H9 (cell line): ENCODE results near the gene EIF4E1B. TPM values are rescaled to one million over a fixed set of nuclear protein-coding genes. Genes with fewer than 3 reads are reported as not detected.

Experiments
- DNase-seq: peaks from one replicate; pipeline ENCODE4 v3.0.0-alpha.2; 2017
- H2AFZ ChIP-seq: one replicate; pipeline ENCODE4 v1.6.1; 2013; ENCODE audit warnings: mild to moderate bottlenecking, low read length, control low read depth, moderate library complexity
- H2AK5ac ChIP-seq: 2 replicates; pipeline ENCODE4 v1.6.1; 2013; ENCODE audit warnings: low read length, control low read depth, mixed read lengths; ENCODE audit not compliant: insufficient read length
- H2BK120ac ChIP-seq: one replicate; pipeline ENCODE4 v1.6.1; 2013; ENCODE audit warnings: low read depth, mild to moderate bottlenecking, low read length, control low read depth, inconsistent platforms; ENCODE audit not compliant: poor library complexity, severe bottlenecking
- H2BK12ac ChIP-seq: 2 replicates; pipeline ENCODE4 v1.6.1; 2013; ENCODE audit warnings: low read length, control low read depth, mixed read lengths, low read depth; ENCODE audit not compliant: insufficient read length
- H2BK15ac ChIP-seq: 2 replicates; pipeline ENCODE4 v1.6.1; 2013; ENCODE audit warnings: low read depth, low read length, control low read depth
- H2BK20ac ChIP-seq: one replicate; pipeline ENCODE4 v1.6.1; 2013; ENCODE audit warnings: low read depth, mild to moderate bottlenecking, low read length, control low read depth, inconsistent platforms; ENCODE audit not compliant: poor library complexity, severe bottlenecking
- H2BK5ac ChIP-seq: 2 replicates; pipeline ENCODE4 v1.6.1; 2013; ENCODE audit warnings: low read length, control low read depth, mixed read lengths; ENCODE audit not compliant: insufficient read length
- H3K14ac ChIP-seq: 2 replicates; pipeline ENCODE4 v1.6.1; 2013; ENCODE audit warnings: low read length, control low read depth; ENCODE audit not compliant: insufficient read depth
- H3K18ac ChIP-seq: 2 replicates; pipeline ENCODE4 v1.6.1; 2013; ENCODE audit warnings: low read depth, mild to moderate bottlenecking, mixed read lengths, low read length, control low read depth; ENCODE audit not compliant: insufficient read length
- H3K23ac ChIP-seq: 2 replicates; pipeline ENCODE4 v1.6.1; 2013; ENCODE audit warnings: low read length, control low read depth, mixed read lengths, low read depth; ENCODE audit not compliant: insufficient read length
- H3K23me2 ChIP-seq: 2 replicates; pipeline ENCODE4 v1.6.1; 2013; ENCODE audit warnings: low read depth, mild to moderate bottlenecking, mixed read lengths, low read length, control low read depth; ENCODE audit not compliant: insufficient read length, poor library complexity, severe bottlenecking
- H3K27ac ChIP-seq: 2 replicates; pipeline ENCODE4 v1.5.1; 2013; ENCODE audit warnings: low read length, control low read depth, mixed read lengths, low read depth; ENCODE audit not compliant: insufficient read length
- H3K27me3 ChIP-seq: 2 replicates; pipeline ENCODE4 v1.6.1; 2013; ENCODE audit warnings: low read length, control low read depth, inconsistent platforms; ENCODE audit not compliant: insufficient read depth
- H3K4ac ChIP-seq: 2 replicates; pipeline ENCODE4 v1.6.1; 2013; ENCODE audit warnings: low read depth, mild to moderate bottlenecking, control low read depth, inconsistent platforms, low read length, moderate library complexity
- H3K4me1 ChIP-seq: 2 replicates; pipeline ENCODE4 v1.6.1; 2013; ENCODE audit warnings: low read length, control low read depth, inconsistent platforms; ENCODE audit not compliant: insufficient read depth
- H3K4me2 ChIP-seq: 2 replicates; pipeline ENCODE4 v1.6.1; 2013; ENCODE audit warnings: low read length, control low read depth, mixed read lengths; ENCODE audit not compliant: insufficient read length, insufficient read depth
- H3K56ac ChIP-seq: 2 replicates; pipeline ENCODE4 v1.6.1; 2013; ENCODE audit warnings: low read depth, mild to moderate bottlenecking, mixed read lengths, low read length, control low read depth; ENCODE audit not compliant: insufficient read length
- H3K79me1 ChIP-seq: 2 replicates; pipeline ENCODE4 v1.6.1; 2013; ENCODE audit warnings: low read depth, mild to moderate bottlenecking, moderate library complexity, low read length, control low read depth, inconsistent platforms; ENCODE audit not compliant: insufficient read depth, poor library complexity, severe bottlenecking
- H3K79me2 ChIP-seq: 2 replicates; pipeline ENCODE4 v1.6.1; 2013; ENCODE audit warnings: low read length, control low read depth, inconsistent platforms; ENCODE audit not compliant: insufficient read depth
- H3K9ac ChIP-seq: 2 replicates; pipeline ENCODE4 v1.6.1; 2013; ENCODE audit warnings: low read length, control low read depth, mixed read lengths; ENCODE audit not compliant: insufficient read length; ENCODE audit errors: extremely low read depth
- H3K9me3 ChIP-seq: one replicate; pipeline ENCODE4 v1.6.1; 2013; ENCODE audit warnings: low read depth, low read length, inconsistent platforms; ENCODE audit not compliant: control insufficient read depth
- H3T11ph ChIP-seq: one replicate; pipeline ENCODE4 v1.6.1; 2013; ENCODE audit warnings: mild to moderate bottlenecking, low read length, control low read depth, inconsistent platforms
- H4K20me1 ChIP-seq: one replicate; pipeline ENCODE4 v1.6.1; 2013; ENCODE audit not compliant: control insufficient read depth, insufficient read length, insufficient read depth
- H4K5ac ChIP-seq: 2 replicates; pipeline ENCODE4 v1.6.1; 2013; ENCODE audit warnings: low read depth, mild to moderate bottlenecking, mixed read lengths, low read length, control low read depth; ENCODE audit not compliant: insufficient read length
- H4K8ac ChIP-seq: replicated peaks from 2 replicates; pipeline ENCODE4 v1.6.1; 2013; ENCODE audit warnings: low read length, control low read depth, mixed read lengths, low read depth; ENCODE audit not compliant: insufficient read length
- H4K91ac ChIP-seq: 2 replicates; pipeline ENCODE4 v1.6.1; 2013; ENCODE audit warnings: low read depth, mild to moderate bottlenecking, moderate library complexity, mixed read lengths, low read length, control low read depth; ENCODE audit not compliant: insufficient read length
- H3K27ac Mint-ChIP-seq, 3 experiments: 2 replicates in 2 of 3; 3 replicates in 1 of 3; pipeline ENCODE4 v1.8.0; 2020 to 2021; ENCODE audit warnings: mixed read lengths in 3 of 3, mild to moderate bottlenecking in 1 of 3, moderate library complexity in 1 of 3
- H3K27me3 Mint-ChIP-seq: 2 replicates; pipeline ENCODE4 v1.8.0; 2021; ENCODE audit warnings: low read depth, mild to moderate bottlenecking, moderate library complexity, mixed read lengths
- H3K36me3 Mint-ChIP-seq, 3 experiments: 2 replicates in 2 of 3; 3 replicates in 1 of 3; pipeline ENCODE4 v1.8.0; 2020 to 2021; ENCODE audit warnings: low read depth in 3 of 3, mixed read lengths in 3 of 3; ENCODE audit not compliant: insufficient read depth in 1 of 3
- H3K4me1 Mint-ChIP-seq, 2 experiments: 2 replicates each; pipeline ENCODE4 v1.8.0; 2020; ENCODE audit warnings: mixed read lengths in 2 of 2
- H3K4me3 Mint-ChIP-seq, 2 experiments: 2 replicates in 1 of 2; 3 replicates in 1 of 2; pipeline ENCODE4 v1.8.0; 2020 to 2021; ENCODE audit warnings: mild to moderate bottlenecking in 2 of 2, mixed read lengths in 2 of 2, moderate library complexity in 1 of 2
- H3K9me3 Mint-ChIP-seq, 2 experiments: 2 replicates in 1 of 2; 3 replicates in 1 of 2; pipeline ENCODE4 v1.8.0; 2020; ENCODE audit warnings: mild to moderate bottlenecking in 2 of 2, mixed read lengths in 2 of 2, moderate library complexity in 1 of 2
- CTCF ChIP-seq: fragments of 200-600 bp; sonication (generic); conservative IDR thresholded peaks from 3 replicates; pipeline ENCODE4 v1.8.0; 2021; ENCODE audit warnings: antibody characterized with exemption, mild to moderate bottlenecking
- WGBS: extraction: QIAGEN DNeasy Blood & Tissue Kit; methylation state at CpG from one replicate; pipeline ENCODE4 v1.1.7; 2013; ENCODE audit warnings: missing lambda C conversion rate, low lambda C conversion rate, mixed read lengths; ENCODE audit not compliant: insufficient read length; ENCODE audit errors: extremely low coverage; 5-methylcytosine and 5-hydroxymethylcytosine counted together
- total RNA-seq: library from RNA; stranded (reverse); gene quantifications from 2 replicates; pipeline ENCODE4 v1.2.1, GENCODE V29; 2021

Gene EIF4E1B
- total RNA-seq, 1 experiment from 2014 or later, result 1.3 TPM

DNA sequence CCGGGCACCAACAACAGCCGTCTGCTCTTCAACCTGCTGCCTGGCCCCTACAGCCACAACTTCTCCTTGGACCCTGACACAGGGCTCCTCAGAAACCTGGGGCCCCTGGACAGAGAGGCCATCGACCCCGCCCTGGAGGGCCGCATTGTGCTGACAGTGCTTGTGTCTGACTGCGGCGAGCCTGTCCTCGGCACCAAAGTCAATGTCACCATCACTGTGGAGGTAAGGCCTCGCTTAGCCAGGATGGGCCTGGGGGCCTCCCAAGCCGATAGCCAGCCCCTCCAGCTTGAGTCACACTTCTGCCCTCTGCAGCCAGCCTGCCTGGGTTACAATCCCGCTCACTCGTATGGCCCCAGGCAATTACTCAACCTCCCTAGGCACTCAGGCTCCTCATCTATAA is 49.1 kb upstream of the EIF4E1B start:
- Histone ChIP-seq H3K56ac (no peak overlapping the region), H3K27me3 (peaks cover 2% of the 10 kb centered on the region; the same call in 1 of the 2 replicates), H2BK5ac (no peak overlapping the region), H4K20me1 (no peaks in the 10 kb centered on the region), H2BK12ac (no peak overlapping the region), H3K4me2 (no peak overlapping the region), H2BK120ac (no peak overlapping the region), H2AK5ac (no peak overlapping the region), H3K4ac (no peak overlapping the region), H3K79me2 (no peaks in the 10 kb centered on the region), H3T11ph (no peak overlapping the region), H4K8ac (no peak overlapping the region), H3K18ac (no peak overlapping the region), H3K79me1 (no peaks in the 10 kb centered on the region), H3K23ac (no peak overlapping the region), H3K27ac (no peak overlapping the region), H3K14ac (no peak overlapping the region; the same call in 1 of the 2 replicates), H3K9me3 (no peaks in the 10 kb centered on the region), H2BK15ac (no peak overlapping the region), H4K91ac (no peak overlapping the region), H2AFZ (no peak overlapping the region), H3K4me1 (no peaks in the 10 kb centered on the region), H3K9ac (no peak overlapping the region), H2BK20ac (no peak overlapping the region), H3K23me2 (no peaks in the 10 kb centered on the region), H4K5ac (no peak overlapping the region)
- DNase-seq, result no peak
- Mint-ChIP-seq H3K27ac (no peak overlapping the region; a peak in 1 of 7 replicates), H3K9me3 (peaks cover 13 to 18% of the 10 kb centered on the region in 2 experiments), H3K27me3 (peaks cover 22% of the 10 kb centered on the region), H3K36me3 (peaks cover 0 to 8% (median 4%) of the 10 kb centered on the region in 3 experiments; a peak in 4 of 7 replicates), H3K4me3 (no peak overlapping the region), H3K4me1 (peaks cover 4 to 9% of the 10 kb centered on the region in 2 experiments)
- TF ChIP-seq CTCF, result no peak
- WGBS, result no CpG with 5 or more reads among the region's 12 CpGs
